NK-92 (cell line): ENCODE results near the gene KYAT1.
A peak's percentile ranks its signal among the peaks of the same experiment; 100 is the strongest.

ENCODE experiments used
- DNase-seq: peaks from one replicate; lab custom pipeline; 2025; ENCODE audit not compliant: unreplicated experiment; lab: John Stamatoyannopoulos, UW

The KYAT1 gene

GRCh38 chr9:128881884-128882676 is at the start of gene KYAT1, which contains the start of gene LRRC8A:
Gene KYAT1 (minus strand): TSS chr9:128881950. CDS start chr9:128845405, 36,545 bp downstream.
Gene LRRC8A (plus strand): TSS chr9:128882133. CDS start chr9:128907165, 25,032 bp downstream.
- peak; percentile 80 for DNase-seq

GRCh38 chr9:128929560-128929959 is 47.8 kb upstream of the KYAT1 start:
- no peak for DNase-seq

GRCh38 chr9:128928624-128929023 is 46.9 kb upstream of the KYAT1 start:
- DNase-seq: no peak

GRCh38 chr9:128927731-128928411 is 46.1 kb upstream of the KYAT1 start:
- no peak for DNase-seq

GRCh38 chr9:128923493-128923883 is 41.7 kb upstream of the KYAT1 start:
- DNase-seq: no peak

GRCh38 chr9:128921881-128922763 is 40.4 kb upstream of the KYAT1 start:
- no peak for DNase-seq

- DNase-seq: no peak
These were observed 38.8 kb upstream of the KYAT1 start, which contains the start of gene PHYHD1 for GRCh38 chr9:128920381-128921058. Gene PHYHD1 (plus strand): TSS chr9:128920982. CDS start chr9:128922324, 1,342 bp downstream.

- DNase-seq: no peak
These were observed 37.8 kb upstream of the KYAT1 start for GRCh38 chr9:128919402-128920089.

- DNase-seq: no peak
These were observed 37.2 kb upstream of the KYAT1 start for GRCh38 chr9:128918921-128919320.

- no peak for DNase-seq
These were observed 35.5 kb upstream of the KYAT1 start for GRCh38 chr9:128917151-128917849.

GRCh38 chr9:128916745-128917144 is 35.0 kb upstream of the KYAT1 start:
- no peak for DNase-seq

GRCh38 chr9:128916204-128916603 is 34.5 kb upstream of the KYAT1 start:
- DNase-seq: no peak

- no peak for DNase-seq
These were observed 32.4 kb upstream of the KYAT1 start for GRCh38 chr9:128913995-128914772.

- DNase-seq: no peak
These were observed 31.5 kb upstream of the KYAT1 start for GRCh38 chr9:128913048-128913900.

- no peak for DNase-seq
These were observed 30.6 kb upstream of the KYAT1 start for GRCh38 chr9:128912270-128912853.

GRCh38 chr9:128911529-128912035 is 29.8 kb upstream of the KYAT1 start:
- DNase-seq: no peak

GRCh38 chr9:128910906-128911305 is 29.2 kb upstream of the KYAT1 start:
- no peak for DNase-seq
